Stimulated activated CD4-positive, alpha-beta T cell treated with anti-CD3 and anti-CD28 coated beads, Interleukin-1b, Interleukin-23, amount 100 ng/mL, for 24 hours (primary cell): ENCODE measurements around the gene BACE1.
"Not testable (repeated sequence)": the region's sequence is repeated elsewhere in the genome, so short reads cannot be mapped to it uniquely, and the experiment has no call there.

Experiments used
- DNase-seq, 4 experiments: peaks; one replicate each; pipeline ENCODE4 v3.0.0-alpha.2; 2020; ENCODE audit warnings: low read depth in 4 of 4, low spot score in 1 of 4

BACE1 gene

DNA sequence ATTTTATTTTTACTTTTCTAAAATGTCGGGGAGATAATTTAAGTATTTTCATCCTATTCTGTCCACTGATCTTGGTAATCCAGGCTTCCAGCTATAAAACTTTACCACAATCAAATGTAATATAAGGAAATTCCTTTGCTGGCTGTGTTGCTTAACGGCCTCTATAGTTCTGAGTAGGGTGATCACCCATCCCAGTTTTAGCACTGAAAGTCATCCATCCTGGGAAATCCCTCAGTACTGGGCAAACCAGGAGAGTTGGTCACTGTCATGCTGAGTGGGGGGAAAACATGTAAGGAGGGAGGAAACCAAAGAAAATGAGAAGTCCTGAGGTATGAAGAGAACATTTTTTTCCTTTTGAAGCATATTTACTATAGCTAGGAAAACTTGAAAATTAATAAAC lies 37.7 kb downstream of the BACE1 start:
- no peak for DNase-seq

DNA sequence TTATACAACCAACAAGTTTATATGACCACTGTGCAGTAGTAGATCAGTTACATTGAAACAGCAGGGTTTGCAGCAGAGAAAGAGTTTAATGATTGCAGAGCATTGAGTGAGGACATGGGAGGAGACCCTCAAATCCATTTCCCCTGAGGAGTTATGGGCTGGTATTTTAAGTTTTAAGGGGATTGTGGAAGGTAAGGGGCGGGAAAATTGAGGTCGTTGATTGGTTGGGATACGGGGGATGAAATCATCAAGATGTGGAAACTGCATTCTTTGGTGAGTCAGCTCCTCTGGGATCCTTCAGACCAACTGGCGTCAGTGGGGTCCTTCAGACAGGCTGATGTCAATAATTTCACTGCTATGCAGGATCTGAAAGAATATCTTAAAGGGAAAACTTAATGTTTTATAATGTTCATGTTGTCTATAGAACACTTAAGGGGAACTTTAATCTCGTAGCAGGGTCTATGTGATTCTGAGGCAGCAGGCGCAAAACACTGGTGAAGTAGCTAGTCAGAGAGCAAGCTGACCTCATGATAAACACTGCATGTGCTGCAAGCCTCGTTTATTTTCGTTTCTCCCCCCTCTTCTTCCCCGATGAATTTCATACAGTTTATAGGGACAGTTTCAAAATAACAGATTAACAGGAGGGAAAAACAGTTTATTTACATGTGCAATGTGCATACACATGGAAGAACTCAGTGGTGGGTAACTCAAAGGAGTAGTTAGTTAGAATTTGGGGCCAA lies 42.3 kb downstream of the BACE1 start:
- no peak for DNase-seq

DNA sequence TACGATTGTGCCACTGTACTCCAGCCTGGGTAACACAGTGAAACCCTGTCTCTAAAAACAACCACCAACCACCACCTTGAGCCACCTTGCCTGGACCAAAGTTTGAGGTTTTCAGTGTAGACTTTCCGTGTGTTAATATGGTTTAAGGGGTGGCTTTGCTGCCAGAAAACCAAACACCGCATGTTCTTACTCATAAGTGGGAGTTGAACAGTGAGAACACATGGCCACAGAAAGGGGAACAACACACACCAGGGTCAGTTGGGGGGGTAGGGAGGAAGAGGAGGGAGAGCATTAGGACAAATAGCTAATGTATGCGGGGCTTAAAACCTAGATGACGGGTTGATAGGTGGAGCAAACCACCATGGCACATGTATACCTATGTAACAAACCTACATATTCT lies 43.9 kb downstream of the BACE1 start:
- not testable (repeated sequence) for DNase-seq

GRCh38 chr11:117271208-117271607 lies 44.8 kb downstream of the BACE1 start:
- DNase-seq, result no peak

DNA sequence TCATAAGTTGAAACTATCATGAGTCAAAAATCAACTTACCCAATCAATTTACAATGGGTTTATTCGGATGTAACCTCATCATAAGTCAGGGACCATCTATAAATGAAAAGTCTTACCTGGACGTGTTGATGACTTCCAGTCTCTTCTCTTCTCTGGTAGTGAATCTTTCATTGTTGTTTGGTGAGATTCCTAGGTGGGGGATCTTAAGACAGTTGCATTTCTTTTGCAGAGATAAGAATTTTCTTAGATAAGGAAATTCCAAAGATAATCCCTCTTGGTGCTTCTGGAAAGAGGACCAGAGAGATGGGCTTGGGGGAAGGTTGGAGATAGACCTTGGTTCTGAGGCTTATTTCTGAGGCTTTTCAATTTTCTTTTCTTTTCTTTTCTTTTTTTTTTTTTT lies 46.2 kb downstream of the BACE1 start:
- no peak for DNase-seq

- DNase-seq, result no peak
Observed at GRCh38 chr11:117265745-117266144, 50.3 kb downstream of the BACE1 start.

- not testable (repeated sequence) for DNase-seq
Observed at GRCh38 chr11:117264624-117265323, 51.3 kb downstream of the BACE1 start.

- no peak for DNase-seq
Observed at GRCh38 chr11:117259417-117259816, 56.6 kb downstream of the BACE1 start.

DNA sequence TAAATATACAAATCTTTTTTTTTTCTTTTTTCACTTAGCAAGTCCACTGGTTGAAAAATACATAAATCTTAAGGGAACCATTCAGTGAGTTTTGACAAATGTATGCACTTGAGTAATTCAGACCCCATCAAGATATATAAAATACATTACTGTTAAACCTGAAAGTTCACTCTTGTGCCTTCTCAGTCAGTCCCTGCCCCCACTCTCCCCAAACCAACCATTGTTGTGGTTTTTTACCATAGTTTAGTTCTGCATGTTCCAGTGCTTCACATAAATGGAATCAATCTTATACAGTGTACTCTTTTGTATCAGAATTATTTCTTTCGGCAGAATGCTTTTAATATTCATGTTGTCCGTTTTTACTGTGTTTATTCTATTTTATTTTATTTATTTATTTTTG lies 57.5 kb downstream of the BACE1 start:
- no peak for DNase-seq

DNA sequence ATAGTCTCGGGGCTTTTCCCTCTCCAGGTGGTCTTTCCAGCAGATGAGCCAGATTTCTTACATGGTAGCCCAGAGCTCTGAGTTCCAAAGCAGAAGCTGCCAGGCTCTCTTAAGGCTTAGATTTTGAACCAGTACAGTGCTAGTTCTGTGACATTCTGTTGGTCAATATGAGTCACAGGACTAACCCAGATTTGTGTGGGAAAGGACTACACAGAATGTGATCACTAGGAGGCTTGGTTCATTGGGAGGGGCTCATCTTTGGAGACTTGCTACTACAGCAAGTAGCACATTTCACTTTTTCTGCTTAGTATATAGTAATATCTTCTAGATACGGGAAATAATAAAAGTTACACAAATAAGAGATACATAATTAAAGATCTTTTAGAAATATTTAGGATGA lies 59.5 kb downstream of the BACE1 start:
- no peak for DNase-seq

- DNase-seq, result no peak
Observed at GRCh38 chr11:117255966-117256365, 60.1 kb downstream of the BACE1 start.

DNA sequence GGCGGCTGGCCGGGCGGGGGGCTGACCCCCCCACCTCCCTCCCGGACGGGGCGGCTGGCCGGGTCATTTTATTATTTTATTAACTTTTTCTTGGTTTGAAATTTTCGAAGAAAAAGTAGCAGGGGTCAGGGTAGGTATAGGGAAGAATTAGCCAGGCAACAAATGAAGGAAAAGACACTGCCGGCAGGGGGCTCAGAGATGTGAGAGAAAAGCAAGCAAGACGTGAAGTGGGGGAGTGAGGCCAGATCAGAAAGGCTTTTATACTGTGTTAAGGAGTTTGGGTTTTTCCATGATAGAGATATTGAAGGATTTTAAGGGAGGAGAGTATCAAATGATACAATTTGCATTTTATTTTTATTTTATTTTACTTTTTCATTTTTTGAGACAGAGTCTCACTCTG lies 64.5 kb downstream of the BACE1 start:
- no peak for DNase-seq

GRCh38 chr11:117249571-117249970 lies 66.5 kb downstream of the BACE1 start:
- no peak for DNase-seq

GRCh38 chr11:117248341-117248740 lies 67.7 kb downstream of the BACE1 start:
- DNase-seq, result no peak

DNA sequence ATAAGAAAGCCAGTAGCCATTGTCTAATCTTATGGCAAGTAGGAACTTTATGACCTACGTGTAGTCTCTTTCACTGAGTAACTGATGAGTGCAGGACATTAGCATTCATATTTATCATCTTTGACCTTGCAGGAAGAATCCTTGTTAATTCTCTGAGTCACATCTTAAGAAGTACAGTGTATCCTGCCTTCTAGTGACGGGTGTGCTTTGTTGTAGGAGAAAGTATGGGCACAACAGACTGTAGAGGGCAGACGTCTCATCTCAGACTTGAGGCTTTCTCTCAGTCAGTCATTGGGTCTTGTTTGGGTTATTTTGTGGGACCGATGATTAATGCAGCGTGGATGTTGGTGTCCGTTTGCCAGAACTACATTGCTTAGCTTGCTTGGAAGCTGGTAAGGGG lies 76.8 kb downstream of the BACE1 start:
- no peak for DNase-seq

GRCh38 chr11:117238221-117238620 lies 77.8 kb downstream of the BACE1 start:
- no peak for DNase-seq
